D721Med (cell line): ENCODE measurements around the gene POLR2H.

ENCODE experiments used
- DNase-seq: peaks from one replicate; pipeline ENCODE4 v3.0.0; 2011; ENCODE audit warnings: low spot score; ENCODE audit not compliant: insufficient read length
- FAIRE-seq: peaks from 2 replicates; lab custom pipeline; 2011; peaks lifted over from hg19 to GRCh38; lab: Jason Lieb, UNC
- CTCF ChIP-seq: IDR thresholded peaks from 2 replicates; pipeline ENCODE4 v1.5.1; 2012; ENCODE audit warnings: mild to moderate bottlenecking, control low read depth; ENCODE audit not compliant: insufficient read depth; ENCODE audit errors: missing control alignments

Gene POLR2H

GRCh38 chr3:184353546-184353941, 8.0 kb upstream of the POLR2H start:
- DNase-seq (no peak), FAIRE-seq (no peak)
- TF ChIP-seq CTCF, result no peak

- TF ChIP-seq CTCF, result peak; percentile 62
- FAIRE-seq (no peak), DNase-seq (peak; percentile 81)
Measured at GRCh38 chr3:184354121-184354728, 7.3 kb upstream of the POLR2H start.

GRCh38 chr3:184354754-184355153, 6.8 kb upstream of the POLR2H start:
- TF ChIP-seq CTCF, result no peak
- DNase-seq (no peak), FAIRE-seq (no peak)

GRCh38 chr3:184355261-184356040, 6.1 kb upstream of the POLR2H start:
- FAIRE-seq, result no peak
- no peak for DNase-seq
- no peak for TF ChIP-seq CTCF

- DNase-seq, result no peak
- no peak for TF ChIP-seq CTCF
- FAIRE-seq, result no peak
Measured at GRCh38 chr3:184357248-184358123, 4.0 kb upstream of the POLR2H start.

- DNase-seq, result no peak
- no peak for TF ChIP-seq CTCF
- FAIRE-seq, result no peak
Measured at GRCh38 chr3:184358124-184358767, 3.3 kb upstream of the POLR2H start.
